SK-N-MC (cell line): ENCODE data around the gene MPRIP.
A peak's percentile ranks its signal among the peaks of the same experiment; 100 is the strongest.

Experiments used
- DNase-seq: peaks from one replicate; pipeline ENCODE4 v3.0.0-alpha.2; 2011; ENCODE audit warnings: low read depth, low spot score
- H3K27ac ChIP-seq: fragments of 200-600 bp; sonication (generic); 2 replicates; pipeline ENCODE4 v1.5.1; 2016; ENCODE audit warnings: mixed run types
- H3K36me3 ChIP-seq: fragments of 200-600 bp; sonication (generic); 2 replicates; pipeline ENCODE4 v1.6.1; 2017; ENCODE audit warnings: antibody characterized with exemption, low read length, mixed read lengths; ENCODE audit not compliant: insufficient read depth
- H3K4me3 ChIP-seq: fragments of 200-600 bp; sonication (generic); 2 replicates; pipeline ENCODE4 v1.5.1; 2016
- H3K9ac ChIP-seq: fragments of 200-600 bp; sonication (generic); 2 replicates; pipeline ENCODE4 v1.8.0; 2017; ENCODE audit warnings: mixed run types, mixed read lengths; ENCODE audit not compliant: insufficient read length
- H3K9me3 ChIP-seq: fragments of 200-600 bp; sonication (generic); 2 replicates; pipeline ENCODE4 v1.6.1; 2017; ENCODE audit warnings: low read depth, mild to moderate bottlenecking, antibody characterized with exemption, low read length, moderate library complexity, mixed read lengths
- EZH2 ChIP-seq: fragments of 200-600 bp; sonication (generic); IDR thresholded peaks from one replicate; pipeline ENCODE4 v1.6.1; 2017; ENCODE audit warnings: antibody characterized with exemption
- FOXP2 ChIP-seq: optimal IDR thresholded peaks from 2 replicates; pipeline ENCODE3; 2011; ENCODE audit warnings: mild to moderate bottlenecking, moderate library complexity; ENCODE audit not compliant: insufficient read depth; ENCODE audit errors: extremely low read length, control extremely low read depth
- POLR2AphosphoS5 ChIP-seq: IDR thresholded peaks from 2 replicates; pipeline ENCODE4 v1.6.1; 2012; ENCODE audit warnings: mild to moderate bottlenecking, low read depth, low read length, borderline replicate concordance

The MPRIP gene

GRCh38 chr17:17034496-17035075, 7.7 kb upstream of the MPRIP start:
- no peak overlapping the region for H3K9ac ChIP-seq
- H3K27ac ChIP-seq, result no peak overlapping the region
- H3K36me3 ChIP-seq, result no peaks in the 10 kb centered on the region
- no peaks in the 10 kb centered on the region for H3K9me3 ChIP-seq
- TF ChIP-seq POLR2AphosphoS5, result no peak
- no peak for TF ChIP-seq EZH2
- no peak for TF ChIP-seq FOXP2
- H3K4me3 ChIP-seq, result no peak overlapping the region
- no peak for DNase-seq

- TF ChIP-seq POLR2AphosphoS5, result no peak
- TF ChIP-seq EZH2, result no peak
- TF ChIP-seq FOXP2, result no peak
- Histone ChIP-seq H3K4me3 (no peak overlapping the region), H3K27ac (no peak overlapping the region), H3K9me3 (no peaks in the 10 kb centered on the region), H3K9ac (no peak overlapping the region), H3K36me3 (no peaks in the 10 kb centered on the region)
- DNase-seq, result no peak
Measured at GRCh38 chr17:17035490-17035889, 6.8 kb upstream of the MPRIP start.

- Histone ChIP-seq H3K36me3 (no peaks in the 10 kb centered on the region), H3K4me3 (no peak overlapping the region), H3K9ac (no peak overlapping the region), H3K9me3 (no peaks in the 10 kb centered on the region), H3K27ac (no peak overlapping the region)
- no peak for DNase-seq
- no peak for TF ChIP-seq EZH2
- TF ChIP-seq POLR2AphosphoS5, result no peak
- TF ChIP-seq FOXP2, result no peak
Measured at GRCh38 chr17:17035920-17036523, 6.2 kb upstream of the MPRIP start.

DNA sequence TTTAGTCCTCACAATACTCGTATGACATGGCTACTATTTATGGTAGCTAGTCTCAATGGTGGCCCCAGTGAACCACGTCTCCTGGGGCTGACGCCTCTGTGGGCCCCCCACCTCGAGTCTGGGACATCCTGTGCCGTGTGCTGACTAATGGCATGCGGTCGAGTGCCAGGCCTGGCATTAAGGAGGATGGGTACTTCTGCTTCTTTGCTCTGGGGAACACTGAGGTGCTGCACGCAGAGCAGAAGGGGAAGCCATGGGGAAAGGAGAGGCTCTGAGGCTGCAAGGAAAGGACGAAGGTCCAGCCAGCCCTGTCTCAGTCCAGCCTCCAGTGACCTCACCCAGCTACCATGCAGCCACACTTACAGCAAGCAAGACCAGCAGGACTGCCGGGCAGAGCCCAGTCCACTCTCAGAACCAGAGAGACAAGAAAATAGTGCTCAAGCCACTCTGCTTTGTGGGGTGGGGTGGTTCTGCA, 5.7 kb upstream of the MPRIP start:
- Histone ChIP-seq H3K9ac (no peak overlapping the region), H3K4me3 (no peak overlapping the region), H3K27ac (no peak overlapping the region), H3K36me3 (no peaks in the 10 kb centered on the region), H3K9me3 (no peaks in the 10 kb centered on the region)
- TF ChIP-seq FOXP2 (no peak), EZH2 (no peak), POLR2AphosphoS5 (no peak)
- no peak for DNase-seq

GRCh38 chr17:17039911-17040310, 2.3 kb upstream of the MPRIP start:
- Histone ChIP-seq H3K4me3 (no peak overlapping the region), H3K9me3 (no peaks in the 10 kb centered on the region), H3K27ac (no peak overlapping the region), H3K9ac (no peak overlapping the region), H3K36me3 (no peaks in the 10 kb centered on the region)
- TF ChIP-seq FOXP2 (no peak), POLR2AphosphoS5 (no peak), EZH2 (no peak)
- no peak for DNase-seq

GRCh38 chr17:17041018-17041521, 1.2 kb upstream of the MPRIP start:
- H3K27ac ChIP-seq, result no peak overlapping the region
- TF ChIP-seq POLR2AphosphoS5 (no peak), FOXP2 (no peak), EZH2 (no peak)
- no peaks in the 10 kb centered on the region for H3K9me3 ChIP-seq
- peak overlapping the region; percentile 87 for H3K4me3 ChIP-seq
- H3K9ac ChIP-seq, result no peak overlapping the region
- DNase-seq, result no peak
- H3K36me3 ChIP-seq, result 0 out of 2 replicates have a peak, but pooled peaks cover 1% of the 10 kb centered on the region

GRCh38 chr17:17041571-17042383, 480 bp upstream of the MPRIP start:
- no peak overlapping the region for H3K27ac ChIP-seq
- DNase-seq, result peak; percentile 18
- H3K4me3 ChIP-seq, result peak overlapping the region; percentile 87
- TF ChIP-seq POLR2AphosphoS5, result no peak
- no peak for TF ChIP-seq EZH2
- no peak for TF ChIP-seq FOXP2
- H3K9ac ChIP-seq, result peak overlapping the region; percentile 51
- peaks cover 8% of the 10 kb centered on the region; the same call in 1 of the 2 replicates for H3K36me3 ChIP-seq
- 0 out of 2 replicates have a peak, but pooled peaks cover 4% of the 10 kb centered on the region for H3K9me3 ChIP-seq

DNA sequence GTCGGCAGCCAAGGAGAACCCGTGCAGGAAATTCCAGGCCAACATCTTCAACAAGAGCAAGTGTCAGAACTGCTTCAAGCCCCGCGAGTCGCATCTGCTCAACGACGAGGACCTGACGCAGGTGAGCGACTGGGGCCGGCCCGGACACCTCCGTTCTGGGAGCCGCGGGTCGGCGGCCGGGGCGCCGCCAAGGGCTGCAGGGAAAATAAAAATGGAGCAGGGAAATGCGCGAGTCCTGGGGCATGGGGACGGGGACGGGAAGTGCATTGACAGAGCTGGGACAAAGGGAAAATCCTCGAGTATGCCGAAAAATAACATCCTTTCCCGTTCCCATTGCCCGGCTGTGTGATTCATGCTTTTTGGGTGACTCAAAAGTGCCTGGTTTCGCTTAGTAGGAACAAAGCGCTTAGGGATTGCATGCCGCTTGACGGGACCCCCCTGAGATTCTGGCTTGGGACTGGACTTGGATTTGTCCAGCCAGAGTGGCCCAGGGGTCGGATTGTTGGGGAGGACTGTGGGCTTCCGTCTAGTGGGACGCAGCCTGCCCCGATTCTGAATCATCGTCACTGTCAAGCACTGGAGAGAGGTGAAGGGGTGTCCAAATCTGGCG, 699 bp downstream of the MPRIP start:
- TF ChIP-seq POLR2AphosphoS5, result no peak
- TF ChIP-seq FOXP2, result no peak
- no peak for TF ChIP-seq EZH2
- Histone ChIP-seq H3K36me3 (peaks cover 8% of the 10 kb centered on the region; the same call in 1 of the 2 replicates), H3K4me3 (peak overlapping the region; percentile 94), H3K9ac (peak overlapping the region; percentile 87), H3K27ac (no peak overlapping the region), H3K9me3 (0 out of 2 replicates have a peak, but pooled peaks cover 4% of the 10 kb centered on the region)
- DNase-seq, result no peak
